ENCODE measurements around the gene FAM107B. TPM values are rescaled to one million over a fixed set of nuclear protein-coding genes. Genes with fewer than 3 reads are reported as not detected.

FAM107B gene
- total and polyA plus RNA-seq, 10 of the 15 experiments (the other 5 are each of a cell fraction or from before 2014, with no cell fraction given): 22.9 to 162 (median 86.6) TPM

GRCh38 chr10:14648005-14648765 lies 126.5 kb downstream of the FAM107B start (continued):
- TF ChIP-seq MYC (IDR thresholded peaks at IDR 0.05; ENCODE audit: insufficient read depth, insufficient read length, insufficient replicate concordance, low read length, severe bottlenecking) (no peak), E4F1 (IDR thresholded peaks at IDR 0.05; ENCODE audit: borderline replicate concordance, partially characterized antibody) (no peak), EZH2 (IDR thresholded peaks at IDR 0.05; ENCODE audit: borderline replicate concordance, control insufficient read depth, low read depth, low read length) (no peak), CHD2 (IDR thresholded peaks at IDR 0.05; ENCODE audit: borderline replicate concordance, low read depth, low read length) (peak; percentile 81; the same call in 1 of the 2 replicates), CUX1 (IDR thresholded peaks at IDR 0.05; ENCODE audit: insufficient replicate concordance, low read depth, low read length) (no peak), IRF3 (IDR thresholded peaks at IDR 0.05) (no peak), ZNF592 (IDR thresholded peaks at IDR 0.05) (no peak), MYB (IDR thresholded peaks at IDR 0.05; ENCODE audit: borderline replicate concordance, low read depth, low read length) (0 out of 2 replicates have a peak, but pooled peaks have one; percentile 41), IRF5 (IDR thresholded peaks at IDR 0.05; ENCODE audit: borderline replicate concordance) (no peak), CREM (IDR thresholded peaks at IDR 0.05; ENCODE audit: low read depth) (peak; percentile 82), HCFC1 (IDR thresholded peaks at IDR 0.05; ENCODE audit: low read length) (0 out of 2 replicates have a peak, but pooled peaks have one; percentile 12), SUPT20H (IDR thresholded peaks at IDR 0.05; ENCODE audit: borderline replicate concordance, control insufficient read depth, low read depth, low read length) (no peak)

Measured in GM12878 (cell line).